AG04449 (cell line): ENCODE results near the gene OR52K2.

Experiments used
- CTCF ChIA-PET: fragments of 350-600 bp; formaldehyde crosslinking; extraction: SDS; loops from one replicate; lab custom pipeline; 2021; ENCODE audit warnings: antibody characterized with exemption; lab: Yijun Ruan, JAX
- POLR2A ChIA-PET: fragments of 400-600, 350-600 bp; formaldehyde crosslinking; extraction: SDS; loops from one replicate; lab custom pipeline; 2020; ENCODE audit warnings: antibody characterized with exemption, inconsistent platforms; lab: Yijun Ruan, JAX
- DNase-seq: peaks from one replicate; pipeline ENCODE4 v3.0.0-alpha.2; 2010; ENCODE audit warnings: low read depth, low spot score
- H3K4me3 ChIP-seq: 2 replicates; pipeline ENCODE4 v1.5.1; 2011; ENCODE audit warnings: low read depth, mild to moderate bottlenecking, control low read depth, low read length
- CTCF ChIP-seq: IDR thresholded peaks from one replicate; pipeline ENCODE4 v1.5.1; 2011; ENCODE audit warnings: mild to moderate bottlenecking, moderate library complexity, low read length, control low read depth, inconsistent platforms; ENCODE audit not compliant: insufficient read depth; ENCODE audit errors: missing control alignments

OR52K2 gene

GRCh38 chr11:4466871-4467442, 17.9 kb downstream of the OR52K2 start:
- ChIA-PET CTCF (no interaction called here), POLR2A (no interaction called here)
- H3K4me3 ChIP-seq = no peak overlapping the region
- no peak for TF ChIP-seq CTCF
- DNase-seq = no peak

- no peak overlapping the region for H3K4me3 ChIP-seq
- POLR2A ChIA-PET = no interaction called here
- CTCF ChIA-PET = no interaction called here
- TF ChIP-seq CTCF = no peak
- DNase-seq = no peak
These were observed 18.9 kb downstream of the OR52K2 start for GRCh38 chr11:4467811-4468606.

DNA sequence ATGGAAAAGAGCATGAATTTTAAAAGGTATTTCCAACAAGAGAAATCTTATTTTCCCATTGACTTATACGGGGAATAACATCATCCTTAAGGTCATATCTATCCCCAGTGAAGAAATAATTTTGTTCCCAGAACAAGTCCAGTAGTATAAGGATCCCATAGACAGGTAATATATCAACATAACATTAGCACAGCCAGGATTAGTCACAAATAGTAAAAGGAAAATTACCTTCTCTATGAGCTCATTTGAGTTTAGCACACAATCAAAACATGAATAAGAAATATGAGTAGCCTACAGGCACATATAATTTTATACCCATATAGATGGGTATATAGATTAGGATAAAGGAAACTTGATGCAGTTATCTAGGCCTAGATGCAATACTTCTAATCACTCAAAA, 30.5 kb downstream of the OR52K2 start:
- ChIA-PET CTCF (interaction anchor here (1.3 to 2.0 kb wide), 2 partner anchors 13 to 293 kb away, joined by 7 to 14 read pairs; no protein-coding TSS in a partner anchor), POLR2A (no interaction called here)
- no peak overlapping the region for H3K4me3 ChIP-seq
- no peak for DNase-seq
- TF ChIP-seq CTCF = no peak

GRCh38 chr11:4480577-4481239, 31.6 kb downstream of the OR52K2 start:
- no peak for DNase-seq
- no peak overlapping the region for H3K4me3 ChIP-seq
- ChIA-PET CTCF (interaction anchor here (2.0 kb wide), 1 partner anchor 12 kb away, joined by 14 read pairs; no protein-coding TSS in a partner anchor), POLR2A (no interaction called here)
- TF ChIP-seq CTCF = no peak

- no peak for DNase-seq
- CTCF ChIA-PET = no interaction called here
- POLR2A ChIA-PET = no interaction called here
- H3K4me3 ChIP-seq = no peak overlapping the region
- no peak for TF ChIP-seq CTCF
These were observed 32.1 kb downstream of the OR52K2 start for GRCh38 chr11:4481240-4481582.

GRCh38 chr11:4482445-4482844, 33.4 kb downstream of the OR52K2 start, which contains the start of gene OR52K1:
Gene OR52K1 (plus strand): TSS chr11:4482646. CDS start chr11:4488901, 6,255 bp downstream.
- ChIA-PET POLR2A (no interaction called here), CTCF (interaction anchor here (1.0 kb wide), 1 partner anchor 296 kb away, joined by 3 read pairs; no protein-coding TSS in a partner anchor)
- no peak for DNase-seq
- no peak within 1 kb of the TSS for H3K4me3 ChIP-seq
- no peak for TF ChIP-seq CTCF
